ENCODE data around the gene NETO1.

DNA sequence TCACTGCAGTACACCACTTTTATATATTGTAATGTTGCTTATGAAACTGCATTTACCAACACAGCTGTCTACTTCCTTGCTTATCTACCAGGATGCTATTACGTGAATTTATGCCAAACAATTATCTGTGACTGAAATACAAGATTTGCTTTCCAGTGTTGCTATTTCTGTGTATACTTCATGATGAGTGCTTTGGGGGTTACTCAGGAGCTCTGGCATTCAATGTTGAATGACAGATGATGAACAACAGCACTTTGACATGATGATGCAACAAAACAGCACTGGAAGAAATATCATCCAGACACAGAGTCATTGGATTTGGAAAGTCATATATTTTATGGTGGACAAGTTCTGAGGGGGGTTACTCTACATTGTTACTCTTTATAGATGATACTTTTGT is 125.8 kb downstream of the NETO1 start:
- no peak for TF ChIP-seq CEBPB (IDR thresholded peaks at IDR 0.05)
- TF ChIP-seq TAF1 (IDR thresholded peaks at IDR 0.05; ENCODE audit: low read depth) = no peak
- no peak for TF ChIP-seq EP300 (IDR thresholded peaks at IDR 0.05; ENCODE audit: borderline replicate concordance)
- no peak for TF ChIP-seq CREB1 (IDR thresholded peaks at IDR 0.05; ENCODE audit: low read depth)
- no peak for TF ChIP-seq EGR1 (IDR thresholded peaks at IDR 0.05)
- no peak for TF ChIP-seq ZBTB7A (IDR thresholded peaks at IDR 0.05; ENCODE audit: low read depth)
- no peak for TF ChIP-seq TEAD4 (IDR thresholded peaks at IDR 0.05)

Data from Ishikawa (cell line).